HCT116 (cell line): ENCODE measurements around the gene ACHE. TPM values are rescaled to one million over a fixed set of nuclear protein-coding genes. Genes with fewer than 3 reads are reported as not detected.

Source experiments
- ATAC-seq: fragments of 200-7000 bp; cut with Tn5 transposase; 2 replicates; pipeline ENCODE4 v1.9.1; 2020; ENCODE audit warnings: mild to moderate bottlenecking, moderate library complexity
- BruUV-seq: library from RNA; stranded (reverse); fragments of 400-500 nt; replicated peaks from 2 replicates; lab custom pipeline; 2021; lab: Mats Ljungman, UMichigan
- CTCF ChIA-PET: fragments of 300-600 bp; sonication (Branson Sonifier 250); formaldehyde crosslinking; loops from one replicate; lab custom pipeline; 2021; ENCODE audit warnings: antibody characterized with exemption; lab: Charles Lee
- POLR2A ChIA-PET: fragments of 300-600, 350-600 bp; sonication (Branson Sonifier 250); formaldehyde crosslinking; loops from one replicate; lab custom pipeline; 2021; ENCODE audit warnings: antibody characterized with exemption; lab: Charles Lee
- RAD21 ChIA-PET, 2 experiments: fragments of 300-600 bp; sonication (Branson Sonifier 250); formaldehyde crosslinking; loops; one replicate each; lab custom pipeline; 2023; ENCODE audit warnings: low total read pairs in 2 of 2; ENCODE audit not compliant: uncharacterized antibody in 2 of 2, unreplicated experiment in 2 of 2, low non-redundant PET in 1 of 2; lab: Charles Lee
- DNase-seq: peaks from one replicate; pipeline ENCODE4 v3.0.0-alpha.2; 2010; ENCODE audit warnings: low read depth, low spot score
- H2AFZ ChIP-seq: fragments of 200-600 bp; shearing (Covaris generic), sonication (generic); 2 replicates; pipeline ENCODE4 v1.6.1; 2017; ENCODE audit warnings: low read depth, mixed run types, mixed read lengths, antibody characterized with exemption, low read length; ENCODE audit not compliant: poor library complexity, severe bottlenecking
- H3K27ac ChIP-seq: 2 replicates; pipeline ENCODE4 v1.5.1; 2012; ENCODE audit warnings: low read depth, low read length
- H3K27me3 ChIP-seq: fragments of 200-600 bp; sonication (generic); 2 replicates; pipeline ENCODE4 v1.6.1; 2016; ENCODE audit warnings: mixed run types, low read length, mixed read lengths; ENCODE audit not compliant: insufficient read depth
- H3K36me3 ChIP-seq, 2 experiments: fragments of 200-500 bp in 1 of 2; fragments of 200-600 bp in 1 of 2; sonication (Bioruptor generic) in 1 of 2; sonication (generic) in 1 of 2; 2 replicates each; pipeline versions ENCODE4 v1.5.1 to v1.6.1; 2014 to 2016; ENCODE audit warnings: low read length in 2 of 2, inconsistent platforms in 1 of 2, mixed read lengths in 1 of 2, mixed run types in 1 of 2; ENCODE audit not compliant: insufficient read depth in 2 of 2, control insufficient read depth in 1 of 2
- H3K4me1 ChIP-seq, 2 experiments: fragments of 200-600 bp in 1 of 2; sonication (generic) in 1 of 2; 2 replicates each; pipeline versions ENCODE4 v1.5.1 to v1.6.1; 2012 to 2017; ENCODE audit warnings: low read length in 2 of 2, inconsistent platforms in 1 of 2, mild to moderate bottlenecking in 1 of 2, mixed read lengths in 1 of 2, mixed run types in 1 of 2, moderate library complexity in 1 of 2; ENCODE audit not compliant: insufficient read depth in 2 of 2, control insufficient read depth in 1 of 2
- H3K4me2 ChIP-seq: fragments of 200-600 bp; sonication (generic); 2 replicates; pipeline ENCODE4 v1.6.1; 2017; ENCODE audit warnings: mixed run types, low read length, mixed read lengths
- H3K4me3 ChIP-seq, 2 experiments: fragments of 200-600 bp in 1 of 2; sonication (generic) in 1 of 2; replicated peaks in 1 of 2; 2 replicates each; pipeline ENCODE4 v1.5.1; 2011 to 2016; ENCODE audit warnings: low read length in 2 of 2, control low read depth in 1 of 2, low read depth in 1 of 2, mild to moderate bottlenecking in 1 of 2, mixed read lengths in 1 of 2, mixed run types in 1 of 2
- H3K79me2 ChIP-seq: fragments of 200-600 bp; sonication (generic); 2 replicates; pipeline ENCODE4 v1.6.1; 2017; ENCODE audit warnings: mild to moderate bottlenecking, mixed run types, low read length, moderate library complexity, mixed read lengths; ENCODE audit not compliant: insufficient read depth
- H3K9ac ChIP-seq: fragments of 200-600 bp; sonication (generic); 2 replicates; pipeline ENCODE4 v1.6.1; 2016; ENCODE audit warnings: low read length, mixed read lengths
- H3K9me2 ChIP-seq: fragments of 200-600 bp; sonication (generic), shearing (Covaris generic); 2 replicates; pipeline ENCODE4 v1.6.1; 2017; ENCODE audit warnings: mixed run types, mild to moderate bottlenecking, moderate library complexity; ENCODE audit not compliant: insufficient read depth
- H3K9me3 ChIP-seq, 2 experiments: fragments of 200-500 bp in 1 of 2; fragments of 200-600 bp in 1 of 2; sonication (Bioruptor generic) in 1 of 2; sonication (generic) in 1 of 2; 2 replicates each; pipeline ENCODE4 v1.6.1; 2014 to 2017; ENCODE audit warnings: low read length in 2 of 2, mixed read lengths in 2 of 2, inconsistent platforms in 1 of 2, low read depth in 1 of 2, mild to moderate bottlenecking in 1 of 2, mixed run types in 1 of 2, moderate library complexity in 1 of 2; ENCODE audit not compliant: control insufficient read depth in 1 of 2, insufficient read depth in 1 of 2
- H4K20me1 ChIP-seq: fragments of 200-600 bp; sonication (generic), shearing (Covaris generic); 2 replicates; pipeline ENCODE4 v1.6.1; 2017; ENCODE audit warnings: mixed run types, mild to moderate bottlenecking, moderate library complexity; ENCODE audit not compliant: insufficient read depth
- CBX3 ChIP-seq: IDR thresholded peaks from 2 replicates; pipeline ENCODE4 v1.6.1; 2012; ENCODE audit warnings: low read depth
- CEBPB ChIP-seq: IDR thresholded peaks from 2 replicates; pipeline ENCODE4 v1.6.1; 2012; ENCODE audit warnings: low read depth
- CTCF ChIP-seq, 3 experiments: fragments of 200-600 bp in 1 of 3; sonication (generic) in 1 of 3; IDR thresholded peaks in 2 of 3; conservative IDR thresholded peaks in 1 of 3; 2 replicates each; pipeline ENCODE4 v1.5.1; 2012 to 2017; ENCODE audit warnings: low read depth in 2 of 3, low read length in 2 of 3, antibody characterized with exemption in 1 of 3, borderline replicate concordance in 1 of 3, control low read depth in 1 of 3, mild to moderate bottlenecking in 1 of 3, mixed read lengths in 1 of 3, mixed run types in 1 of 3, moderate library complexity in 1 of 3; ENCODE audit not compliant: insufficient read depth in 1 of 3
- JUND ChIP-seq: IDR thresholded peaks from 2 replicates; pipeline ENCODE4 v1.6.1; 2012
- POLR2A ChIP-seq: IDR thresholded peaks from 2 replicates; pipeline ENCODE4 v1.7.0; 2011; ENCODE audit warnings: borderline replicate concordance; ENCODE audit not compliant: insufficient read depth, insufficient read length; ENCODE audit errors: extremely low read depth
- REST ChIP-seq: IDR thresholded peaks from 2 replicates; pipeline ENCODE4 v1.6.1; 2012; ENCODE audit warnings: low read depth
- YY1 ChIP-seq: IDR thresholded peaks from 2 replicates; pipeline ENCODE4 v1.6.1; 2011; ENCODE audit warnings: low read length, low read depth, moderate library complexity, mild to moderate bottlenecking; ENCODE audit not compliant: insufficient replicate concordance; ENCODE audit errors: extremely low read depth
- ZNF274 ChIP-seq: fragments of 200-500 bp; sonication (Bioruptor generic); IDR thresholded peaks from 2 replicates; pipeline ENCODE4 v1.6.1; 2014; ENCODE audit warnings: mild to moderate bottlenecking, low read depth, low read length, inconsistent platforms
- intact Hi-C: fragments of 100-400 bp; cut with micrococcal nuclease; formaldehyde crosslinking; loops from 2 replicates; pipeline ENCODE4 v1.10.0; 2022
- total RNA-seq: library from RNA; stranded (reverse); gene quantifications from one replicate; pipeline ENCODE4 v1.2.1, GENCODE V29; 2021; ENCODE audit not compliant: unreplicated experiment
- TF ChIP-seq, protein P1 (sequence below): IDR thresholded peaks from 2 replicates; pipeline ENCODE4 v1.6.1; 2012

Gene ACHE
- total RNA-seq, 1 experiment from 2014 or later: 1.8 TPM

GRCh38 chr7:100890653-100891567 lies 4.8 kb downstream of the ACHE start:
- BruUV-seq: no TSS peak
- no peak for DNase-seq
- H3K4me2 ChIP-seq: peak overlapping the region; percentile 98
- H3K36me3 ChIP-seq: peaks cover 16 to 32% of the 10 kb centered on the region in 2 experiments; a peak in 3 of 4 replicates
- H3K4me1 ChIP-seq: peaks cover 8 to 59% of the 10 kb centered on the region in 2 experiments
- peak overlapping the region; percentile 85 for H3K27ac ChIP-seq
- peaks cover 30% of the 10 kb centered on the region for H3K79me2 ChIP-seq
- H3K4me3 ChIP-seq: peak overlapping the region; percentile 63 to 83
- peak overlapping the region; percentile 97 for H3K9ac ChIP-seq
- H3K9me2 ChIP-seq: no peaks in the 10 kb centered on the region
- POLR2A ChIA-PET: interaction anchor here (0.6 to 2.7 kb wide), 7 partner anchors 16 to 327 kb away, joined by 3 to 31 read pairs (median 4); partner anchors contain the start of genes PLOD3, POP7, SLC12A9 and SRRT
- ATAC-seq: no peak
- intact Hi-C loops: no loop called here
- H3K27me3 ChIP-seq: no peaks in the 10 kb centered on the region
- H3K9me3 ChIP-seq: no peaks in the 10 kb centered on the region
- TF ChIP-seq CEBPB: no peak
- TF ChIP-seq, protein P1, sequence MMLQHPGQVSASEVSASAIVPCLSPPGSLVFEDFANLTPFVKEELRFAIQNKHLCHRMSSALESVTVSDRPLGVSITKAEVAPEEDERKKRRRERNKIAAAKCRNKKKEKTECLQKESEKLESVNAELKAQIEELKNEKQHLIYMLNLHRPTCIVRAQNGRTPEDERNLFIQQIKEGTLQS: no peak
- TF ChIP-seq REST: no peak
- TF ChIP-seq CTCF (IDR thresholded peaks at IDR 0.05 in 2 of 3, conservative IDR thresholded peaks at IDR 0.05 in 1 of 3; ENCODE audit: borderline replicate concordance in 1 of 3, insufficient read depth in 1 of 3, low read depth in 2 of 3, low read length in 2 of 3): no peak
- no peak for TF ChIP-seq YY1
- no peak for TF ChIP-seq POLR2A
- TF ChIP-seq CBX3: no peak
- TF ChIP-seq ZNF274: no peak
- no peak for TF ChIP-seq JUND
- TF ChIP-seq, all 23 proteins: peak for 0
- ChIA-PET CTCF (interaction anchor here (1.3 to 1.6 kb wide), 4 partner anchors 168 to 302 kb away, joined by 3 to 7 read pairs (median 5); partner anchors contain the start of gene POP7), RAD21 (interaction anchor here in 1 of 2 experiments (0.6 kb wide), 1 partner anchor 376 kb away, joined by 3 read pairs; no protein-coding TSS in a partner anchor)
- Histone ChIP-seq H2AFZ (no peak overlapping the region), H4K20me1 (no peaks in the 10 kb centered on the region)
